Kidney capillary endothelial cell (primary cell): ENCODE results near the gene UNC13C.

Experiments used
- DNase-seq: peaks from one replicate; pipeline ENCODE4 v3.0.0-alpha.2; 2018; ENCODE audit warnings: low spot score

Gene UNC13C

DNA sequence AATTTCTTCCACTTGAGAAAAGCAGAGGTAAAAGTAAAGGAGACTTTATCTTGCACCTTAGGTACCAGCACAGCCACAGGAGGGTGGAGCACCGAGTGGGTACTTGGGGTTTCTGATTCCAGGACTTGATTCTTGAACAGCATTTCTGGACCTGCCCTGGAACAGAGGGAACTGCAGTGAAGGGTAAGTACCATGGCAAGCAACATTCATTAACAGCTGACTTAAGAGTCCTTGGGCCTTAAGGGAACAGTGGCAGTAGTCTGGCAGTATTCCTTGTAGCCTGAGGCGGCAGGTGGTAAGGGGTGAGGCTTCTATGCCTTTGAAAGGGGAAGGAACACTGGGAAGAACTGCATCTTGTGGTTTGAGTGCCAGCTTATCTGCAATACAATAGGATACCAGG, 666.6 kb downstream of the UNC13C start:
- DNase-seq: no peak

DNA sequence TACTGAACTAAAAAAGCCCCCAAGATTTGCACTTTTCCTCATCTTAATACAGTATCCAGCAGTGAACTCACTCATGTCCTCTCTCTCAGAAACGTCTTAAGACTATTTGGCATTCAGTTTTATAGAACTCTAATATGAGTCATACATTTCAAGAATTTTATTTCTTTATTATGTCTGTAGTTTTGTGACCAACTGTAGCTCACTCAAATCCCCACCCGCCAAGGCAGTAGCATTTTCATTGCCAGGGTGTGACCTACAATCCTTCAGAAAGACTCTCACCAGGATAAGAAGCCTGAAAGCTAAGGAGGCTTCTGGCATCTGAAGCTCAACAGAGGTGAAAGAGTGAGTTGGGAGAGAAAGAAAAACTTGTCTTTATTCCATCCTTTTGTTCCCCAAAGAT, 681.4 kb downstream of the UNC13C start:
- DNase-seq: no peak

DNA sequence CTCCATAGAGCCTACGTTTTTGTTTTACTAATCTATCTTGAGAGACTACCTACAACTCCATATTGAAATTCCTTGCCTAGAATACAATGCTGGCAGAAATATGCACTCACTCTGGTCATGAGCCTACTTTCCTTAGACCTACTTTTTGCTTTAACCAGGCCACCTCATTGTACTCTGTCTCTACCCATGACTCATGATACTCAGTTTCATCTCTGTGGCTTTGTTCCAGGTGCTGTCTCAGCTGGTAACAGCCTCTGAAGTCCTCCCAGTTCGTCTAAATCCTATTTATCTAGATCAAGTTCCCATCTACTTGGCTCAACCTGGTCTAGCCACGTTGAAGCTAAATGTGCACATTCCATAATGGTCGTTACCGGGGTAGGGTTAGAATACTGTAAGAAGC, 682.1 kb downstream of the UNC13C start:
- no peak for DNase-seq

DNA sequence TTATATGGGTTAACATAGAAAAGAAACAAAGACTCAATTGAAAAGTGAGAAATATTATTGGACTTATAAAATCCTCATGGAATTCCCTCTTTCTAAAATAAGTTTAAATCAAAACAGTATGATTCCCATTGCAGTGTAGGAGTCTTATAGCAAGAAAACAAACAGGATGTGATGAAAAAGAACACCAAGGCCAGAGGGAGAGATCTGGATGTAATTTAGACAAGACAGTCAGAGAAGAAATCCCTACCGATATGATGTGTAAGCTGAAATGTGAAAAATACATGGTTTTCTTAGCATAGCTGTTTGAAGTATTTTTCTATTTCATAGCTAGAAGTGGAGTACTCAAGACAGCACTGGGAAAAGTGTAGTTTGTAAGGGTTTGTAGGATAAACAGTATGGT, 697.0 kb downstream of the UNC13C start:
- no peak for DNase-seq

DNA sequence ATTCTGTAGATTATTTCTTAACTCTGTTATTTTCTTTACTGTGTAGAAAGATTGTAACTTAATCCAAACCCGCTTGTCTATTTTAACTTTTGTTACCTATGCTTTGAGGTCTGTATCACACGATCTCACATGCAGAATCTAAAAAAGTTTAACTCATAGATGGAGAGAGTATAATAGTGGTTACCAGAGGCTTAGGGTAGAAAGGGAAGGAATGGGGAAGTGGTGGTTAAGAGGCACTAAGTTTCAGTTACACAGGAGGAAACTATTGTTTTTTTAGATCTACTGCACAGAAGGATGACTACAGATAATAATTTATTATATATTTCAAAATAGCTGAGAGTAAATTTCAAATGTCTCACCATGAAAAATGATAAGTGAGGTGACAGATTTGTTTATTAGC, 703.3 kb downstream of the UNC13C start:
- DNase-seq: no peak
